Erythroblast (primary cell): ENCODE results near the gene CXCL13.
A peak's percentile ranks its signal among the peaks of the same experiment; 100 is the strongest.
"Not testable (repeated sequence)": the region's sequence is repeated elsewhere in the genome, so short reads cannot be mapped to it uniquely, and the experiment has no call there.

ENCODE experiments used
- DNase-seq, 2 experiments: peaks; one replicate each; lab custom pipeline; 2025; lab: John Stamatoyannopoulos, UW
- GATA1 ChIP-seq: IDR thresholded peaks from 2 replicates; pipeline ENCODE4 v1.6.1; 2011; ENCODE audit warnings: low read depth, mild to moderate bottlenecking, control low read depth, low read length, moderate library complexity
- POLR2A ChIP-seq: IDR thresholded peaks from 2 replicates; pipeline ENCODE4 v1.6.1; 2011; ENCODE audit warnings: mild to moderate bottlenecking, low read length

The CXCL13 gene

GRCh38 chr4:77621254-77621653, 15.6 kb downstream of the CXCL13 start:
- no peak for DNase-seq
- TF ChIP-seq GATA1, result no peak
- no peak for TF ChIP-seq POLR2A

DNA sequence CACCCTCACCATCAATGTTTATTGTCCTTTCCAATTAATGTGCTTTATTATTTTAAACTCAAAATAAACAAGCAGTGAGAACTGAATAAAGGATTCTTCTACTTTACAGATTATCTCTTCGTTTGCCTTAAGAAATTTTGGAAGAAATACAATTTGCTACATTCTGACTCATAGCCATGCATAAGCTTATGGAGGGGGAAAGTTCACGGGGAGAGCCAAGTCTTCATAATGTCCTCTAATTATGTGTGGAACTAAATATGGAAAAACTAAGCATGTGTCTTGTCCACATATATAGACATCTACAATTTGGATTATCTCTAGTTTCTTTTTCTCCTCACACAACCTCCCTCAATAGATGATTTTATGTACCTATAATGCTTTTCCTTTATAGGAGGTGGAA, 17.5 kb downstream of the CXCL13 start:
- TF ChIP-seq POLR2A (no peak), GATA1 (no peak)
- DNase-seq, result no peak

- no peak for DNase-seq
These were observed 18.6 kb downstream of the CXCL13 start for GRCh38 chr4:77624213-77624612.

DNA sequence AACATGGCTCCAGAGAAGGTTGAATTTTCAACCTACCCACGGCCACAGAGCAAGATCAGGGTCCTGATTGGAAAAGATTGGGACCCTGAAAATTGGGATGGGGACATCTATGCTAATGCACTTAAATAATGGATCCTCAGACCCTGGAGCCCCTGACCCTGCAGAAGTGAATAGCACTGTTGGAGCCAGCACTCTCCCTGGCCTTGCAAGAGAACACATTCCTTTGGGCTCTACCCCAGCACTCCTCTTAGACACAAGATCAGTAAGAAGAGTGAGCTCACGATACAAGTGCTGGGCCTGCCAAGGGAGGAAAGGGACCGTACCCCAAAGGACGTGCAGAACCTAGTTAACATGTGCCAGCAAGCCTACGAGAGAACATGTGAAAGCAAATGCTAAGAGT, 19.9 kb downstream of the CXCL13 start:
- TF ChIP-seq POLR2A (no peak), GATA1 (no peak)
- DNase-seq, result no peak

More at GRCh38 chr4:77624213-77624612, 18.6 kb downstream of the CXCL13 start:
- TF ChIP-seq GATA1, result no peak
- no peak for TF ChIP-seq POLR2A

- no peak for DNase-seq
- no peak for TF ChIP-seq POLR2A
These were observed 24.3 kb downstream of the CXCL13 start for GRCh38 chr4:77629885-77630284.

- DNase-seq, result no peak
- no peak for TF ChIP-seq GATA1
- TF ChIP-seq POLR2A, result no peak
These were observed 25.7 kb downstream of the CXCL13 start for GRCh38 chr4:77631276-77631675.

GRCh38 chr4:77634132-77634785, 28.6 kb downstream of the CXCL13 start:
- TF ChIP-seq GATA1 (no peak), POLR2A (no peak)
- no peak for DNase-seq

GRCh38 chr4:77635246-77635645, 29.6 kb downstream of the CXCL13 start:
- no peak for TF ChIP-seq GATA1
- TF ChIP-seq POLR2A, result no peak
- DNase-seq, result no peak

DNA sequence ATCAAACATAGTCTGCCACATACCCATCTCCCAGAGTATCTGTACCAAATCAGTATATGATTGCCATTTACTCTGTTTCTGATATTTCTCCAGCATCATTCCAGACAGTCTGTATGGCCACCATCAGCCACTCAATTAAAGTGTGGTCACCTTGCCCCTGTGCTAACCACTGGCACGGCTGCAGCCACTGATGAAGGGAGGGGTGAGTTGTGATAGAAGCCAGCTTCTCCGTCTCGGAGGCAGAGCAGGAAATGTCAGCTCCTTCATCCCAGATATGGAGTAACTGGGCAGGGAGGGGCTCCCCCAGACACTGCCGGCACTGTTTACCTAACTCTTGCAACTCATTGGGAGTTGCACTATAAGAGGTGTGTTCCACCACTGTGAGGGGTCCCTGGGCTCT, 30.3 kb downstream of the CXCL13 start:
- no peak for DNase-seq
- TF ChIP-seq POLR2A (no peak), GATA1 (no peak)

GRCh38 chr4:77636902-77637301, 31.3 kb downstream of the CXCL13 start:
- peak in 1 of 2 experiments; percentile 18 for DNase-seq

DNA sequence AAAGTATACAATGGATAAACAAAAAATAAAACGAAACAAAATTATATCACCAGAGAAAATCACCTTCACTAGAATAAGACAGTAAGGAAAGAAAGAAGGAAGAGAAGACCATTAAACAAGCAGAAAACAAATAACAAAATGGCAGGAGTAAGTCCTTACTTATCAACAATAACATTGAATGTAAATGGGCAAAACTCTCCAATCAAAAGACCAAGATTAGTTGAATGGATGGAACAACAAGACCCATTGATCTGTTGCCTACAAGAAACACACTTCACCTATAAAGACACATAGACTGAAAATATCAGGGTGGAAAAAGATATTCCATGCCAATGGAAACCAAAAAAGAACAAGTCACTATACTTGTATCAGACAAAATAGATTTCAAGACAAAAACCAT, 38.4 kb downstream of the CXCL13 start:
- not testable (repeated sequence) for DNase-seq

More at GRCh38 chr4:77636902-77637301, 31.3 kb downstream of the CXCL13 start:
- TF ChIP-seq POLR2A (no peak), GATA1 (no peak)

DNA sequence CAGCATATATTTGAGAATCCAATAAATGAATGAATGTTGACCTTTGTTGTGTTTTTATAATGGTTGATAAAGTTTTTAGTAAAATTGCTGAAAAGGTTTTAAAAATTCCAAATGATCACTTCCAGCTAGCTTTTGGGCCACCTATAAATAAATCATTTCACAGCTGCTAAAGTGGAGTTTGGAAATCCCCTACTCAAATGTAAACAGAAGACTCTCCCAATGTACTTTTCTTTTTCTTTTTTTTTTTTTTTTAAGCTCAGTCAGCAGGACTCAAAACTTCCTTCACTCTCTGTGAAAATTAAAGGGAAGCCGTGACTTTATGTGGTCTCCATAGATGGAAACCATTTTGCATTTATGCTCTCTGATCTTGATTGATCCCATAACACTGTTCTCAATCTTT, 45.2 kb downstream of the CXCL13 start:
- DNase-seq, result no peak
- TF ChIP-seq GATA1, result no peak
- TF ChIP-seq POLR2A, result no peak

- no peak for DNase-seq
- TF ChIP-seq GATA1 (no peak), POLR2A (no peak)
These were observed 46.2 kb downstream of the CXCL13 start for GRCh38 chr4:77651820-77652219.

DNA sequence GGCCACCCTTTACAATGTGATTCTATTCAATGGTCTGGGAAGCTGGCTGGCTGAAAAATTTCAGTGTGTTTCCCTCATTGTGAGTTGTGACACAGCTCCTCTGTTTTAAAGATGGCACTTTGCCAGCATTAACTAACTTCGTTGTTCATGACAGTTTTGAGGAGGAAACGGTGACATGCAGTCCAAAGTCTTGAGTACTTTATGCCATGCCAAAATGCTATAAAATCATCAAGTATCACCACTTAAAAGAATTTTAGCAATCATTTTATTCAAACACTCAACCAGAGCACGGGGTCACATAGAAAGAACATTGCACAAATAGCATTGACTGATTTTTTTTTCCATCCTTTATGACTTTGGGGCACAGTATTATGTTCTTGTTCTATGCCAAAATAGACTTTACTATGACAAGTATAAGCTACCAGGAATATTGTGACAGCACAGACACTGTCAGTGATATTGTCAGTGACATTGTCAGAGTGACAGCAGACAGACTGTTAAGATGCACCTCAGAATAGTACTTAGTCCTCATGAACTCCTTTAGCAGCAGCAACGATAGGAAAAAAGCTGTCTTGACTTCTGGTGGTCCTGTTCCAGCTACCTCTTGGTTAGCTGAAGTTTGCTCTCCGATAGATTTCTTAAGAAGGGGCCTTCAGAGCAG, 46.7 kb downstream of the CXCL13 start:
- DNase-seq, result no peak
- no peak for TF ChIP-seq GATA1

DNA sequence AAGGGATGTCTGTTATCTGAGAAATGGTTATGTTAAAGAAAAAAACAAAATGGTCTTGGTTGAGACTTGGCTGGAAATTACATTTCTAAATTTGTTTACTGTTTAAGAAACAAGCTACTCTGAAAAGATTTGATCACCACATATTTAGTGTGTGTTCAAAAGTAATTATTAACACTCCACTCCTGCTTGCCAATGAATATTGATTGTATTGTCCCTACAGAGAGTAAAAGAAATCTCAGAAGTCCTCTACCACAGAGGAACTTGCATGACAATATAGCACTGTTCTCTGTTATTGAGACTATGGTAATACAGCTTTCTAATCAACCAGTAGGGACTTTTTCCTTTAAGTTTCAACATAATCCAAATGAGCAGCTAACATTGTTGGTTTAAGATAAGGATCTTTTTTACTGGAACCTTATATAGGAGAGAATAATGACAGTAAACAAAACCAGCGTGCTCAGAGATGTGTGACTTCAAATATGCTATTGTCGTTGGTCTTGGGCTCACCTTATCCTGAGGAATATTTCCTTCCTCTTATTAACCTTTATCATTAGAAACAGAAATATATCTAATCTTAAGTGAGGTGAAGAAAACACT, 47.6 kb downstream of the CXCL13 start:
- no peak for DNase-seq
- no peak for TF ChIP-seq POLR2A
- no peak for TF ChIP-seq GATA1

DNA sequence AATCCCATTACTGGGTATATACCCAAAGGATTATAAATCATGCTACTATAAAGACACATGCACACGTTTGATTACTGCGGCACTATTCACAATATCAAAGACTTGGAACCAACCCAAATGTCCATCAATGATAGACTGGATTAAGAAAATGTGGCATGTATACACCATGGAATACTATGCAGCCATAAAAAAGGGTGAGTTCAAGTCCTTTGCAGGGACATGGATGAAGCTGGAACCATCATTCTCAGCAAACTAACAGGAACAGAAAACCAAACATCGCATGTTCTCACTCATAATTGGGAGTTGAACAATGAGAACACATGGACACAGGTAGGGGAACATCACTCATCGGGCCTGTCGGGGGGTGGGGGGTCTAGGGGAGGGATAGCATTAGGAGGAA, 54.7 kb downstream of the CXCL13 start:
- not testable (repeated sequence) for DNase-seq
